MM.1S (cell line): ENCODE measurements around the gene DLL4.

Experiments
- DNase-seq: peaks from one replicate; pipeline ENCODE4 v3.0.0-alpha.2; 2015
- H2AFZ ChIP-seq: fragments of 300-600 bp; sonication (generic); 2 replicates; pipeline ENCODE4 v1.6.0; 2016; ENCODE audit warnings: antibody characterized with exemption, low read length
- H3F3A ChIP-seq: fragments of 300-600 bp; sonication (generic); 2 replicates; pipeline ENCODE4 v1.6.1; 2016; ENCODE audit warnings: mild to moderate bottlenecking, antibody characterized with exemption, low read length, moderate library complexity, mixed read lengths; ENCODE audit not compliant: insufficient read depth
- H3K27ac ChIP-seq: fragments of 300-600 bp; sonication (generic); 2 replicates; pipeline ENCODE4 v1.5.1; 2016; ENCODE audit warnings: mild to moderate bottlenecking, low read length
- H3K27me3 ChIP-seq: fragments of 300-600 bp; sonication (generic); replicated peaks from 2 replicates; pipeline ENCODE4 v1.6.0; 2016; ENCODE audit warnings: low read length; ENCODE audit not compliant: insufficient read depth
- H3K36me3 ChIP-seq: fragments of 300-600 bp; sonication (generic); replicated peaks from 2 replicates; pipeline ENCODE4 v1.6.1; 2016; ENCODE audit warnings: mild to moderate bottlenecking, low read length, mixed read lengths; ENCODE audit not compliant: insufficient read depth
- H3K4me1 ChIP-seq: fragments of 300-600 bp; sonication (generic); 2 replicates; pipeline ENCODE4 v1.6.1; 2016; ENCODE audit warnings: low read length, mixed read lengths
- H3K4me2 ChIP-seq: fragments of 300-600 bp; sonication (generic); 2 replicates; pipeline ENCODE4 v1.6.0; 2016; ENCODE audit warnings: low read depth, low read length
- H3K4me3 ChIP-seq: fragments of 300-600 bp; sonication (generic); 2 replicates; pipeline ENCODE4 v1.5.1; 2016; ENCODE audit warnings: low read length, mixed read lengths
- H3K79me2 ChIP-seq: fragments of 300-600 bp; sonication (generic); 2 replicates; pipeline ENCODE4 v1.6.1; 2016; ENCODE audit warnings: mixed run types, low read length, mixed read lengths
- H3K9ac ChIP-seq: fragments of 300-600 bp; sonication (generic); 2 replicates; pipeline ENCODE4 v1.6.1; 2016; ENCODE audit warnings: low read length, mixed read lengths
- H3K9me2 ChIP-seq: fragments of 300-600 bp; sonication (generic); replicated peaks from 2 replicates; pipeline ENCODE4 v1.6.1; 2016; ENCODE audit warnings: mild to moderate bottlenecking, low read length, mixed read lengths; ENCODE audit not compliant: insufficient read depth
- H3K9me3 ChIP-seq: fragments of 300-600 bp; sonication (generic); replicated peaks from 2 replicates; pipeline ENCODE4 v1.6.1; 2016; ENCODE audit warnings: mild to moderate bottlenecking, low read length, mixed read lengths; ENCODE audit not compliant: insufficient read depth
- H4K20me1 ChIP-seq: fragments of 300-600 bp; sonication (generic); 2 replicates; pipeline ENCODE4 v1.6.1; 2016; ENCODE audit warnings: mild to moderate bottlenecking, low read length, moderate library complexity, mixed read lengths; ENCODE audit not compliant: insufficient read depth
- EZH2 ChIP-seq: fragments of 300-600 bp; sonication (generic); optimal IDR thresholded peaks from 2 replicates; pipeline ENCODE3; 2017; ENCODE audit warnings: low read depth, mild to moderate bottlenecking, antibody characterized with exemption, low read length, mixed read lengths
- EZH2phosphoT487 ChIP-seq: fragments of 300-600 bp; sonication (generic); IDR thresholded peaks from 2 replicates; pipeline ENCODE4 v1.6.1; 2018; ENCODE audit warnings: antibody characterized with exemption, low read length
- TF ChIP-seq, protein P1 (sequence below): fragments of 300-600 bp; sonication (generic); IDR thresholded peaks from 2 replicates; pipeline ENCODE4 v1.5.1; 2016; ENCODE audit warnings: antibody characterized with exemption, low read length, mixed read lengths

Gene DLL4

GRCh38 chr15:40929660-40930429 lies 705 bp downstream of the DLL4 start:
- Histone ChIP-seq H4K20me1 (no peaks in the 10 kb centered on the region), H3K79me2 (no peaks in the 10 kb centered on the region), H3K9ac (no peak overlapping the region), H3K27me3 (peaks cover 51% of the 10 kb centered on the region), H3K4me1 (0 out of 2 replicates have a peak, but pooled peaks cover 10% of the 10 kb centered on the region), H3F3A (peaks cover 8% of the 10 kb centered on the region), H3K27ac (no peak overlapping the region), H3K9me2 (no peaks in the 10 kb centered on the region), H3K4me2 (peak overlapping the region; percentile 100), H3K9me3 (no peaks in the 10 kb centered on the region), H2AFZ (peak overlapping the region; percentile 89), H3K4me3 (peak overlapping the region; percentile 76), H3K36me3 (no peaks in the 10 kb centered on the region)
- DNase-seq, result no peak
- TF ChIP-seq, protein P1, sequence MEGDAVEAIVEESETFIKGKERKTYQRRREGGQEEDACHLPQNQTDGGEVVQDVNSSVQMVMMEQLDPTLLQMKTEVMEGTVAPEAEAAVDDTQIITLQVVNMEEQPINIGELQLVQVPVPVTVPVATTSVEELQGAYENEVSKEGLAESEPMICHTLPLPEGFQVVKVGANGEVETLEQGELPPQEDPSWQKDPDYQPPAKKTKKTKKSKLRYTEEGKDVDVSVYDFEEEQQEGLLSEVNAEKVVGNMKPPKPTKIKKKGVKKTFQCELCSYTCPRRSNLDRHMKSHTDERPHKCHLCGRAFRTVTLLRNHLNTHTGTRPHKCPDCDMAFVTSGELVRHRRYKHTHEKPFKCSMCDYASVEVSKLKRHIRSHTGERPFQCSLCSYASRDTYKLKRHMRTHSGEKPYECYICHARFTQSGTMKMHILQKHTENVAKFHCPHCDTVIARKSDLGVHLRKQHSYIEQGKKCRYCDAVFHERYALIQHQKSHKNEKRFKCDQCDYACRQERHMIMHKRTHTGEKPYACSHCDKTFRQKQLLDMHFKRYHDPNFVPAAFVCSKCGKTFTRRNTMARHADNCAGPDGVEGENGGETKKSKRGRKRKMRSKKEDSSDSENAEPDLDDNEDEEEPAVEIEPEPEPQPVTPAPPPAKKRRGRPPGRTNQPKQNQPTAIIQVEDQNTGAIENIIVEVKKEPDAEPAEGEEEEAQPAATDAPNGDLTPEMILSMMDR, result no peak
- TF ChIP-seq EZH2phosphoT487, result no peak
- TF ChIP-seq EZH2, result no peak

DNA sequence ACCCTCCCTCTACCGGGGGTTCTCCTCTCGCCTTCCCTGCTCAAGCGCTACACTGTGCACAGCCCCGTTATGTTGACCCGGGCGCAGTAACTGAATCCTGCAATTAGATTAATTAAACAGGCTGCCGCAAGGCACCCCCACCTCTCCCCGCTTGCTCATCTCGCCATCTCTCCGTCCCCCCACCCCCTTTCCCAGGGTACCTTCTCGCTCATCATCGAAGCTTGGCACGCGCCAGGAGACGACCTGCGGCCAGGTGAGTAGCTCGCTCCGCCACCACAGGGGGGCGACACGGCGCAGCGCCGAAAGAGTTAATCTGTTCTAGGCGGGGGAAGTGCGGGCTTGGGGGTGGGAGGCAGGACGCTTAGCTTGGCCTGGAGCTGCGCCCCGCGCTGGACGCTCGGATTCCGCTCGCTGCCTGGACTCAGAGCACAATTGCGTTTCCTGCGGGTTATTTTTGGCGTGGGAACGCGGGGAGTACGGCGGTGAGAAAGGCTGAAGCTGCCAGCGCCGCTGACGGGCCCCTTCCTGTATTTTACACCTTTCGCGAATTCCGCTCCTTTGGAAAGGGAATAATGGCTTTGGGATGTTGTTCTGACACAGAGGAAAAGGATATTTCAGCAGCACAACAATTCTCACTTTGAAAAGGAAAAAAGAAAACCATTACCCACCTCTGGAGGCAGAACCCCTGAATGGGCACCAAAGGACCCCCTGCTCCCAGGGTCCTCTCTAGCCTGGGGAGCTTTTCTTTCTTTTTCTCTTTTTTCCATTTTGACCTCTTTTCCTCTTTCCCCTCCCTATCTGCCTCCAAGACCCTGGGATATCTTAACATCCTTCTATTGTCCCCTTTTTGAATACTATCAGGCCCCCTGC lies 1.5 kb downstream of the DLL4 start:
- Histone ChIP-seq H3K36me3 (no peaks in the 10 kb centered on the region), H3K27ac (no peak overlapping the region), H3F3A (peaks cover 8% of the 10 kb centered on the region), H3K27me3 (peaks cover 46% of the 10 kb centered on the region), H3K4me1 (0 out of 2 replicates have a peak, but pooled peaks cover 10% of the 10 kb centered on the region), H3K9ac (no peak overlapping the region), H2AFZ (no peak overlapping the region), H3K4me2 (peak overlapping the region; percentile 100), H3K79me2 (no peaks in the 10 kb centered on the region), H3K9me3 (no peaks in the 10 kb centered on the region), H3K4me3 (peak overlapping the region; percentile 76), H4K20me1 (no peaks in the 10 kb centered on the region), H3K9me2 (no peaks in the 10 kb centered on the region)
- no peak for TF ChIP-seq EZH2phosphoT487
- TF ChIP-seq, protein P1, result peak; percentile 68
- DNase-seq, result no peak

- Histone ChIP-seq H3K79me2 (no peaks in the 10 kb centered on the region), H3K9ac (no peak overlapping the region), H2AFZ (no peak overlapping the region), H3K4me3 (no peak overlapping the region), H3K4me1 (0 out of 2 replicates have a peak, but pooled peaks cover 10% of the 10 kb centered on the region), H3K27ac (no peak overlapping the region), H4K20me1 (no peaks in the 10 kb centered on the region), H3K36me3 (no peaks in the 10 kb centered on the region), H3K9me2 (no peaks in the 10 kb centered on the region), H3K9me3 (no peaks in the 10 kb centered on the region), H3F3A (peaks cover 8% of the 10 kb centered on the region), H3K4me2 (no peak overlapping the region), H3K27me3 (peaks cover 38% of the 10 kb centered on the region)
- no peak for DNase-seq
- no peak for TF ChIP-seq EZH2
- TF ChIP-seq, protein P1, result no peak
Measured at GRCh38 chr15:40931300-40932142, 2.4 kb downstream of the DLL4 start.
